Glomerular endothelial cell (primary cell): ENCODE results near the gene SIRPA. TPM values are rescaled to one million over a fixed set of nuclear protein-coding genes. Genes with fewer than 3 reads are reported as not detected.
"Not testable (repeated sequence)": the region's sequence is repeated elsewhere in the genome, so short reads cannot be mapped to it uniquely, and the experiment has no call there.

Experiments
- DNase-seq: peaks from one replicate; pipeline ENCODE4 v3.0.0-alpha.2; 2011; ENCODE audit warnings: low read depth, low spot score; ENCODE audit errors: extremely low read depth
- total RNA-seq: library from RNA; depleted of rRNA; stranded (reverse); fragments of >200 nt; gene quantifications from 2 replicates; pipeline ENCODE4 v1.2.3, GENCODE V29; 2015

SIRPA gene
- total RNA-seq, 1 donor from 2014 or later = 35.6 TPM

GRCh38 chr20:1904135-1904534 is 8.9 kb downstream of the SIRPA start:
- no peak for DNase-seq

GRCh38 chr20:1905009-1905408 is 9.8 kb downstream of the SIRPA start:
- no peak for DNase-seq

- DNase-seq = no peak
These were observed 10.5 kb downstream of the SIRPA start for GRCh38 chr20:1905693-1906092.

- no peak for DNase-seq
These were observed 11.3 kb downstream of the SIRPA start for GRCh38 chr20:1906361-1907051.

- DNase-seq = no peak
These were observed 12.4 kb downstream of the SIRPA start for GRCh38 chr20:1907586-1907985.

GRCh38 chr20:1908191-1908590 is 13.0 kb downstream of the SIRPA start:
- no peak for DNase-seq

- no peak for DNase-seq
These were observed 13.9 kb downstream of the SIRPA start for GRCh38 chr20:1909097-1909496.

GRCh38 chr20:1911536-1911935 is 16.3 kb downstream of the SIRPA start:
- DNase-seq = no peak

GRCh38 chr20:1912053-1912452 is 16.8 kb downstream of the SIRPA start:
- DNase-seq = no peak

- DNase-seq = no peak
These were observed 17.4 kb downstream of the SIRPA start for GRCh38 chr20:1912646-1913045.

- not testable (repeated sequence) for DNase-seq
These were observed 20.0 kb downstream of the SIRPA start for GRCh38 chr20:1915233-1915632.

GRCh38 chr20:1915725-1916124 is 20.5 kb downstream of the SIRPA start:
- DNase-seq = no peak

- no peak for DNase-seq
These were observed 22.6 kb downstream of the SIRPA start for GRCh38 chr20:1917786-1918185.

GRCh38 chr20:1918491-1919165 is 23.4 kb downstream of the SIRPA start:
- no peak for DNase-seq

GRCh38 chr20:1920252-1920651 is 25.0 kb downstream of the SIRPA start:
- no peak for DNase-seq

GRCh38 chr20:1920826-1921225 is 25.6 kb downstream of the SIRPA start:
- no peak for DNase-seq

GRCh38 chr20:1921985-1922384 is 26.8 kb downstream of the SIRPA start:
- not testable (repeated sequence) for DNase-seq

GRCh38 chr20:1922786-1923185 is 27.6 kb downstream of the SIRPA start:
- DNase-seq = no peak

GRCh38 chr20:1924910-1925861 is 30.0 kb downstream of the SIRPA start:
- DNase-seq = no peak

- no peak for DNase-seq
These were observed 31.0 kb downstream of the SIRPA start for GRCh38 chr20:1926237-1926636.

- DNase-seq = no peak
These were observed 32.0 kb downstream of the SIRPA start for GRCh38 chr20:1927217-1927616.
